C4-2B (cell line): Measurements from ENCODE around the gene CYP4F12.

Source experiments
- ZFX ChIP-seq: fragments of 450-650 bp; IDR thresholded peaks from 2 replicates; pipeline ENCODE4 v1.6.1; 2017
- TF ChIP-seq, protein P1 (sequence below): fragments of 450-650 bp; conservative IDR thresholded peaks from 2 replicates; pipeline ENCODE4 v1.5.1; 2017; ENCODE audit warnings: mild to moderate bottlenecking

- TF ChIP-seq, protein P1, sequence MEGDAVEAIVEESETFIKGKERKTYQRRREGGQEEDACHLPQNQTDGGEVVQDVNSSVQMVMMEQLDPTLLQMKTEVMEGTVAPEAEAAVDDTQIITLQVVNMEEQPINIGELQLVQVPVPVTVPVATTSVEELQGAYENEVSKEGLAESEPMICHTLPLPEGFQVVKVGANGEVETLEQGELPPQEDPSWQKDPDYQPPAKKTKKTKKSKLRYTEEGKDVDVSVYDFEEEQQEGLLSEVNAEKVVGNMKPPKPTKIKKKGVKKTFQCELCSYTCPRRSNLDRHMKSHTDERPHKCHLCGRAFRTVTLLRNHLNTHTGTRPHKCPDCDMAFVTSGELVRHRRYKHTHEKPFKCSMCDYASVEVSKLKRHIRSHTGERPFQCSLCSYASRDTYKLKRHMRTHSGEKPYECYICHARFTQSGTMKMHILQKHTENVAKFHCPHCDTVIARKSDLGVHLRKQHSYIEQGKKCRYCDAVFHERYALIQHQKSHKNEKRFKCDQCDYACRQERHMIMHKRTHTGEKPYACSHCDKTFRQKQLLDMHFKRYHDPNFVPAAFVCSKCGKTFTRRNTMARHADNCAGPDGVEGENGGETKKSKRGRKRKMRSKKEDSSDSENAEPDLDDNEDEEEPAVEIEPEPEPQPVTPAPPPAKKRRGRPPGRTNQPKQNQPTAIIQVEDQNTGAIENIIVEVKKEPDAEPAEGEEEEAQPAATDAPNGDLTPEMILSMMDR, result no peak
- no peak for TF ChIP-seq ZFX
These were observed 30.1 kb upstream of the CYP4F12 start for GRCh38 chr19:15642807-15643206.
